B cell (primary cell): ENCODE results near the gene NUBP1.

Source experiments
- CTCF ChIP-seq: fragments of 200-600 bp; IDR thresholded peaks from one replicate; pipeline ENCODE4 v1.8.0; 2022; ENCODE audit warnings: antibody characterized with exemption, mild to moderate bottlenecking
- EZH2 ChIP-seq: IDR thresholded peaks from 2 replicates; pipeline ENCODE4 v1.6.1; 2012; ENCODE audit warnings: borderline replicate concordance, low read depth, mild to moderate bottlenecking, moderate library complexity, low read length; ENCODE audit not compliant: insufficient read depth, poor library complexity, severe bottlenecking

DNA sequence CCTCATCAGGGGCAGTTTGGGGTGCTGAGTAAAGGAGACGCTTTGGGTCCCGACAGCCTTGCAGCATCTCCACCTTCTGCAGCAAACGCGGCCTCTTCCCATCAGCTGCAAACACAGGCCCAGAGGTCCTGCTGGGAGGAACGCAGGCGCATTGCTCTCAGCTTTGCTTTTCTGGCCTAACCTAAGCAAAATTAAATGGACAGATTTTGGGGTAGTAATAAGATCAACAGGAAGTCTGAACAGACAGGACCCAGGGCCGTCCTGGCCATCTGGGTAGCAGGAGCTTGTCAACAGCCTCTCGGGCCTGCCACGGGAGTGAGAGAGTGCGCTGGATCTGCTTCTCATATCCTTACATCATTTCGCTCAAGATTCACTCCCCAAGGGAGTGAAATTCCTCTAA, 7.2 kb downstream of the NUBP1 start:
- no peak for TF ChIP-seq CTCF
- TF ChIP-seq EZH2: no peak
